ENCODE data around the gene CENPM.

The CENPM gene

DNA sequence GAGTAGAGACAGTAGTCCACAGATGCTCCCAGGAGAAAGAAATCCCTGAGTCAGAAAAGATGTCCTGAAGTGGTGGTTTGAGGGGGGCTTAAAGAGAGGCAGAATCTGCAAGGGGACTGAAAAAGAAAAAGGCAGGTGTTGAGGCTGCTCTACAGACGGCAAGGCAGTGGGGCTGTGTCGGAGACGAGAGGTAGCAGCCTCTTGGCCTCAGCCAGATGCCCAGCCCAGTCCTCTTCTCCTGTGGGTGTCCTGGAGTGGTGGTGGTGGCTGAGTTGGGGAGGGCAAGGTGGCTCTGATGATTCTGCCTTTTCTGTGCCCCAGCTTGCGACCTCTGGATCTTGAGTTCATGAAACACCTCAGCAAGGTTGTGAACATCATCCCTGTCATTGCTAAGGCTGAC, 42.3 kb upstream of the CENPM start:
- TF ChIP-seq YY1 (IDR thresholded peaks at IDR 0.05; ENCODE audit: low read depth) (no peak), USF1 (IDR thresholded peaks at IDR 0.05) (no peak), EGR1 (IDR thresholded peaks at IDR 0.05) (no peak), NFIC (IDR thresholded peaks at IDR 0.05) (no peak), RAD21 (IDR thresholded peaks at IDR 0.05; ENCODE audit: low read depth) (no peak), TAF1 (IDR thresholded peaks at IDR 0.05; ENCODE audit: low read depth) (no peak), TEAD4 (IDR thresholded peaks at IDR 0.05) (no peak), CREB1 (IDR thresholded peaks at IDR 0.05; ENCODE audit: low read depth) (no peak)
- TF ChIP-seq, protein P1, sequence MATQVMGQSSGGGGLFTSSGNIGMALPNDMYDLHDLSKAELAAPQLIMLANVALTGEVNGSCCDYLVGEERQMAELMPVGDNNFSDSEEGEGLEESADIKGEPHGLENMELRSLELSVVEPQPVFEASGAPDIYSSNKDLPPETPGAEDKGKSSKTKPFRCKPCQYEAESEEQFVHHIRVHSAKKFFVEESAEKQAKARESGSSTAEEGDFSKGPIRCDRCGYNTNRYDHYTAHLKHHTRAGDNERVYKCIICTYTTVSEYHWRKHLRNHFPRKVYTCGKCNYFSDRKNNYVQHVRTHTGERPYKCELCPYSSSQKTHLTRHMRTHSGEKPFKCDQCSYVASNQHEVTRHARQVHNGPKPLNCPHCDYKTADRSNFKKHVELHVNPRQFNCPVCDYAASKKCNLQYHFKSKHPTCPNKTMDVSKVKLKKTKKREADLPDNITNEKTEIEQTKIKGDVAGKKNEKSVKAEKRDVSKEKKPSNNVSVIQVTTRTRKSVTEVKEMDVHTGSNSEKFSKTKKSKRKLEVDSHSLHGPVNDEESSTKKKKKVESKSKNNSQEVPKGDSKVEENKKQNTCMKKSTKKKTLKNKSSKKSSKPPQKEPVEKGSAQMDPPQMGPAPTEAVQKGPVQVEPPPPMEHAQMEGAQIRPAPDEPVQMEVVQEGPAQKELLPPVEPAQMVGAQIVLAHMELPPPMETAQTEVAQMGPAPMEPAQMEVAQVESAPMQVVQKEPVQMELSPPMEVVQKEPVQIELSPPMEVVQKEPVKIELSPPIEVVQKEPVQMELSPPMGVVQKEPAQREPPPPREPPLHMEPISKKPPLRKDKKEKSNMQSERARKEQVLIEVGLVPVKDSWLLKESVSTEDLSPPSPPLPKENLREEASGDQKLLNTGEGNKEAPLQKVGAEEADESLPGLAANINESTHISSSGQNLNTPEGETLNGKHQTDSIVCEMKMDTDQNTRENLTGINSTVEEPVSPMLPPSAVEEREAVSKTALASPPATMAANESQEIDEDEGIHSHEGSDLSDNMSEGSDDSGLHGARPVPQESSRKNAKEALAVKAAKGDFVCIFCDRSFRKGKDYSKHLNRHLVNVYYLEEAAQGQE (IDR thresholded peaks at IDR 0.05; ENCODE audit: low read depth) = no peak

DNA sequence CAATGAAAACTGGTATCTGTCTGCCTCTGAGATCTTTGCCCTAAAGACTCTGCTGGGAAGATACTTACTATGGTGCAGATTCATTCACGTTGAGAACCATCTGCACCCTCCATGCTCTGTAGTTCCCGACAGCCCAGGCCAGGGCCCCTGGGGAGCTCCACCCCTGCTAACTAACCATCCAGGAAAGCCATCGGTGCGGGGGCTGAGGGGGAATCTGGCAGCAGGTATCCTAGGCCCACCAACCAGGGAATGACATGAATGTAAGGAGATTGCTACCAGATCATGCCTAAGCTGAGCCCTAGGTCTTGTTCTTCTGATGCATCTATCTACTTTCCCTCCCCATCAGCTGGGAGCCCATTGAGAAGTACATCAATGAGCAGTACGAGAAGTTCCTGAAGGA, 40.3 kb upstream of the CENPM start:
- TF ChIP-seq TCF12 (IDR thresholded peaks at IDR 0.05; ENCODE audit: low read depth) = no peak
- TF ChIP-seq TAF1 (IDR thresholded peaks at IDR 0.05; ENCODE audit: low read depth) = no peak
- TF ChIP-seq USF1 (IDR thresholded peaks at IDR 0.05) = no peak
- no peak for TF ChIP-seq TEAD4 (IDR thresholded peaks at IDR 0.05)
- no peak for TF ChIP-seq CEBPB (IDR thresholded peaks at IDR 0.05)
- no peak for TF ChIP-seq FOXM1 (IDR thresholded peaks at IDR 0.05; ENCODE audit: borderline replicate concordance, low read depth)
- TF ChIP-seq EGR1 (IDR thresholded peaks at IDR 0.05) = no peak
- no peak for TF ChIP-seq MAX (IDR thresholded peaks at IDR 0.05)
- TF ChIP-seq NFIC (IDR thresholded peaks at IDR 0.05) = no peak
- no peak for TF ChIP-seq RAD21 (IDR thresholded peaks at IDR 0.05; ENCODE audit: low read depth)
- no peak for TF ChIP-seq YY1 (IDR thresholded peaks at IDR 0.05; ENCODE audit: low read depth)
- no peak for TF ChIP-seq CREB1 (IDR thresholded peaks at IDR 0.05; ENCODE audit: low read depth)
- no peak for TF ChIP-seq ZBTB7A (IDR thresholded peaks at IDR 0.05; ENCODE audit: low read depth)
- TF ChIP-seq, protein P1 (IDR thresholded peaks at IDR 0.05; ENCODE audit: low read depth) = no peak
- TF ChIP-seq EP300 (IDR thresholded peaks at IDR 0.05; ENCODE audit: borderline replicate concordance) = no peak

DNA sequence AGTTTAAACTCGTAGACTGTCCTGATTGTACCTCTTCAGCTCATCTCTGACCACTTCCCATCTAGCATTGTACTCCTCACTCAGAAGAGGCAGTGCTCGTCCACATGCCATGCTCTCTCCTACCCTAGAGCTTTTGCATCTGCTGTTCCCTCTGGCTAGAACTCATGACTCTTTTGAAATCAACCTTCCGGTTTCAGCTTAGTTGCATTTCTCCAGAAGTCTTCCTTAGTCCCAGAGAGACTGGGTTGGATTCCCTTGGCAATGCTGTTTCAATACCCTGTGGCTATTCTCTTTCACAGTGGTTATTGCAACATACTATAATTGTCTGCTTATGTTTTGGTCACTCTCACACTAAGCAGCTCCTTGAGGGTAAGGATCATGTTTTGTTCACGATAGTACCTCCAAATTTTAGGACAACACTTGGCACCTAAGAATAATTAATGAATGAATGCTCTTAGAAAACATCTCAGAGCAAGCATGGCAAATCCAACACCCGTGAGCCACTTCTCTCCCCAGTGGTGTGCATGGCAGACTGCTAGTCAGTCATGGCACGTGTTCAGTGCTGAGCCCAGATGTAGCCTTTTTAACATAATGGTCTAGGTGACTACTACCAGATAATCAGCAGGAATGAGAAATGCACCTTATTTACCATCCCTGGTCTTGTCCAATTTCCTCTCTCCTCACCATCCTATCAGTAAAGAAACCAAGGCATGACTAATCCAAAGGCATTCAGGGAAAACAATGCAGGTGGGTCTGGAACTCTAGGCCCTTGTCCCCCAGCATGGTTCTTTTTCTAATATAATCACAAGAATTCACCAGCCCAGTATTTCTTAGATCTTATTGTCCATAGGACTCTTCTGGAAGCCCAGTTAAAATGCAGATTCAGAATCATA, 36.8 kb upstream of the CENPM start:
- TF ChIP-seq RAD21 (IDR thresholded peaks at IDR 0.05; ENCODE audit: low read depth) (no peak), TEAD4 (IDR thresholded peaks at IDR 0.05) (no peak)

DNA sequence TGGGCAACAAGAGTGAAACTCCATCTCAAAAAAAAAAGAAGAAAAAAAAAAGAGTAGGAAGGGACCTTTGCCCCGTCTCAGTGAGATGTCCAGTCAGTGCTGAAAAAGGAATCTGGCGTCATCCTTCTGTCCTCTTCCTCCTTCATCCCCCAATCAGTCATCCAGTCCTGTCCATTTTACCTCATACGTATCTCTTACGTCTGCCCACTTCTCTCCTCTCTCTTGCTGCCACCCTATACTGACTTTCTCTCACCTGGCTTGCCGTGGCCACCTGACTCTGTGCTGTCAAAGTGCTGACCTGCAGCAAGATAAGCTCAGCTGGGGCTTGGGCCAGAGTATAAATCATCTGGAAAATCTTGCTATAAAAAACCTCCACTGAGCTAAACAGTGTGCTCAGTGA, 35.9 kb upstream of the CENPM start:
- no peak for TF ChIP-seq ZBTB7A (IDR thresholded peaks at IDR 0.05; ENCODE audit: low read depth)
- TF ChIP-seq NFIC (IDR thresholded peaks at IDR 0.05) = no peak
- TF ChIP-seq TAF1 (IDR thresholded peaks at IDR 0.05; ENCODE audit: low read depth) = no peak
- TF ChIP-seq CEBPB (IDR thresholded peaks at IDR 0.05) = no peak
- no peak for TF ChIP-seq EGR1 (IDR thresholded peaks at IDR 0.05)
- TF ChIP-seq USF1 (IDR thresholded peaks at IDR 0.05) = no peak
- TF ChIP-seq CREB1 (IDR thresholded peaks at IDR 0.05; ENCODE audit: low read depth) = no peak

GRCh38 chr22:41979423-41980250, 32.7 kb upstream of the CENPM start:
- TF ChIP-seq FOXM1 (IDR thresholded peaks at IDR 0.05; ENCODE audit: borderline replicate concordance, low read depth) = no peak
- TF ChIP-seq EGR1 (IDR thresholded peaks at IDR 0.05) = no peak
- TF ChIP-seq RAD21 (IDR thresholded peaks at IDR 0.05; ENCODE audit: low read depth) = no peak
- no peak for TF ChIP-seq CREB1 (IDR thresholded peaks at IDR 0.05; ENCODE audit: low read depth)
- no peak for TF ChIP-seq MAX (IDR thresholded peaks at IDR 0.05)
- TF ChIP-seq ZBTB7A (IDR thresholded peaks at IDR 0.05; ENCODE audit: low read depth) = no peak
- no peak for TF ChIP-seq TAF1 (IDR thresholded peaks at IDR 0.05; ENCODE audit: low read depth)
